ENCODE results near the gene DYNC1I1. TPM values are rescaled to one million over a fixed set of nuclear protein-coding genes. Genes with fewer than 3 reads are reported as not detected.

DYNC1I1 gene
- total RNA-seq, 4 donors from 2014 or later, result 1.4 to 10.7 (median 3.4) TPM

DNA sequence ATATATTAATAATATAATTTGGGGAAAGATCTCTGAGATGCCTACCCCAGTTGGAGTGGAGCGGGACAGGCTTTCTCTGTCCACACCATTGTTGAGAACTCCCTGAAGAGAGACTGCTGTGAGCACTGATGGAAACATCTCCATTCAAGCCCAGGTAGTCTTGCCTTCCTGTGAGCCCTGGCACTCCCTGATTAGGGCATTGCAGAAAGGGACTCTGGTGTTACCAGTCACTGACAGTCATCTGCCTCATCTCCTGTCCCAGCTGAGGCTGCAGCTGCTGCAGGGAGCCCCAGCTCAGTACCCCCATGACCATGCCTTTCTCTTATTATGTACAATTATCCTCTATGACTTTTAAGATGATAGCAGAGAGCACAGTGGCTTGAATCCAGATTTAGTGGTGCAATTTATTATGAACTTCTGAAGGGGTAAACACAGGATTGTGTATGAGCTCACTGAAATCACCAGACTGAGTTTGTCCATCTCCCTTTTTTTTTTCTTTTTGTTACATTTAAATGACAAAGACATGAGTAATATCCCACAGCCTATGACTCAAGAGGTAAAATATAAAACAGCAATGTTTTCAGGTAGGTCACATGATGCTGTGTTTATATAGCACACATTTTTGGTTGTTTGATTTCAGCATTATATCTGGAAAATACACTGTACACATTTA lies 312.7 kb downstream of the DYNC1I1 start:
- Histone ChIP-seq H3K27ac (no peak overlapping the region), H3K9me3 (no peaks in the 10 kb centered on the region), H3K27me3 (no peaks in the 10 kb centered on the region), H3K4me3 (no peak overlapping the region), H3K4me1 (no peaks in the 10 kb centered on the region), H3K36me3 (no peaks in the 10 kb centered on the region)
- DNase-seq, result no peak
- no peak for TF ChIP-seq POLR2A (IDR thresholded peaks at IDR 0.05)
- TF ChIP-seq, protein P1, sequence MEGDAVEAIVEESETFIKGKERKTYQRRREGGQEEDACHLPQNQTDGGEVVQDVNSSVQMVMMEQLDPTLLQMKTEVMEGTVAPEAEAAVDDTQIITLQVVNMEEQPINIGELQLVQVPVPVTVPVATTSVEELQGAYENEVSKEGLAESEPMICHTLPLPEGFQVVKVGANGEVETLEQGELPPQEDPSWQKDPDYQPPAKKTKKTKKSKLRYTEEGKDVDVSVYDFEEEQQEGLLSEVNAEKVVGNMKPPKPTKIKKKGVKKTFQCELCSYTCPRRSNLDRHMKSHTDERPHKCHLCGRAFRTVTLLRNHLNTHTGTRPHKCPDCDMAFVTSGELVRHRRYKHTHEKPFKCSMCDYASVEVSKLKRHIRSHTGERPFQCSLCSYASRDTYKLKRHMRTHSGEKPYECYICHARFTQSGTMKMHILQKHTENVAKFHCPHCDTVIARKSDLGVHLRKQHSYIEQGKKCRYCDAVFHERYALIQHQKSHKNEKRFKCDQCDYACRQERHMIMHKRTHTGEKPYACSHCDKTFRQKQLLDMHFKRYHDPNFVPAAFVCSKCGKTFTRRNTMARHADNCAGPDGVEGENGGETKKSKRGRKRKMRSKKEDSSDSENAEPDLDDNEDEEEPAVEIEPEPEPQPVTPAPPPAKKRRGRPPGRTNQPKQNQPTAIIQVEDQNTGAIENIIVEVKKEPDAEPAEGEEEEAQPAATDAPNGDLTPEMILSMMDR (IDR thresholded peaks at IDR 0.05), result no peak

DNA sequence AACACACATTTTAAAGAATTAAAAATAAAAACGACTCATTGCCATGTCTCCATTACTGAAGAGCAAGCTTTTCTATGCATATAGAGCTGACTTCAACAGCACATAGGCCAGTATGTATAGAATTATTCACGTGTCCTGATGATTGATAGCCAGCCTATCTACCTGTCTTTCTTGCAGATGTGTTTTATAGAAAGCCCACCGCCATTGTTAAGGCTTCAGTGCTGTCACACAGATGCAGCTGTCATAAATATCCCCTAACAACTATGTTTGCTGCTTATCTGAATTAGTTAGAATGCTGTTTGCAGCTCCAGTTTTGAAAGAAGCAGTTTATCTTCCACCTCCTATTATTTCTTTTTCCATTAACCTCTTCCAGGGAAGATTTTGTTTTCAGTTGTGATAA lies 313.6 kb downstream of the DYNC1I1 start:
- DNase-seq, result no peak
- H3K27ac ChIP-seq, result no peak overlapping the region
- TF ChIP-seq POLR2A (IDR thresholded peaks at IDR 0.05), result no peak
- TF ChIP-seq, protein P1 (IDR thresholded peaks at IDR 0.05), result no peak
- H3K27me3 ChIP-seq, result no peaks in the 10 kb centered on the region
- H3K9me3 ChIP-seq, result no peaks in the 10 kb centered on the region
- H3K36me3 ChIP-seq, result no peaks in the 10 kb centered on the region
- no peaks in the 10 kb centered on the region for H3K4me1 ChIP-seq
- H3K4me3 ChIP-seq, result no peak overlapping the region

DNA sequence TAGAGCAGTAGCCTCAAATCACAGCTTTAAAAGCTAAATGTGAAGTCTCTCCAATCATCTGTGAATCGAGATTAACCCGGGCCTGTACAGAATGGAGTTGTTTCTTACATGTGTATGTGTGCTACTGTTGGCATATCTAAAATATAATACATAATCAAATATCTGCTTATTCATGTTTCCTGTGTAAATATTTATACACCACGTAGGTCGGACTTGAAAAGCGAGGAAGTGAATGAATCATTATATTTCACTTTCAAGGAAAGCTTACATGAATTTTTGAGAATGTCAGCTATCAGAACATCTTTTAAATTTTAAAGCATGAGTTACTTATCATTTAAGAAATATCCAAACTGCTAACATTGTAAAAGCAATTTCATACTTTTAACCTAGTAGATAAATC lies 316.2 kb downstream of the DYNC1I1 start:
- Histone ChIP-seq H3K27me3 (no peaks in the 10 kb centered on the region), H3K4me3 (no peak overlapping the region), H3K9me3 (no peaks in the 10 kb centered on the region), H3K36me3 (no peaks in the 10 kb centered on the region), H3K27ac (no peak overlapping the region), H3K4me1 (no peaks in the 10 kb centered on the region)
- DNase-seq, result no peak
- no peak for TF ChIP-seq POLR2A (IDR thresholded peaks at IDR 0.05)
- TF ChIP-seq, protein P1 (IDR thresholded peaks at IDR 0.05), result no peak

DNA sequence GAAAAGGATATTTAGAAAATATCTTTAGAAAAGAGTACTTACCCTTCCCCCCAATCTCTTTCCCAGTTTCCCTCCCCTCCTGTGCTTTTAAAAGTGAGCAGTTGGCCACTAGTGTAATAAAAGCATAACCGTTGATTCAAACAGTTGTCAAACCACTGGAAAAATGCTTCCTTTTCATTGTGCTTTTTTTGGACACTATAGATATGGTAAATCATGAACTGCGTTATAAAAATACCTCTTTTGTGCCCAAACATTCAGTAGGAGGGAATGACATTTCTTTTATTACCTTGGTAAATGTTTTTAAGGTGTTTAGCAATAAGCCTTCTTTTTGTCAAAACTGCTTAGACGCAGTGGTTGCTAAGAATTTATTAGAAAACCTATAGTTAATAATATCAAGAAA lies 317.2 kb downstream of the DYNC1I1 start:
- Histone ChIP-seq H3K9me3 (no peaks in the 10 kb centered on the region), H3K4me3 (no peak overlapping the region), H3K36me3 (no peaks in the 10 kb centered on the region), H3K4me1 (no peaks in the 10 kb centered on the region), H3K27me3 (no peaks in the 10 kb centered on the region), H3K27ac (no peak overlapping the region)
- no peak for DNase-seq
- TF ChIP-seq, protein P1 (IDR thresholded peaks at IDR 0.05), result no peak

DNA sequence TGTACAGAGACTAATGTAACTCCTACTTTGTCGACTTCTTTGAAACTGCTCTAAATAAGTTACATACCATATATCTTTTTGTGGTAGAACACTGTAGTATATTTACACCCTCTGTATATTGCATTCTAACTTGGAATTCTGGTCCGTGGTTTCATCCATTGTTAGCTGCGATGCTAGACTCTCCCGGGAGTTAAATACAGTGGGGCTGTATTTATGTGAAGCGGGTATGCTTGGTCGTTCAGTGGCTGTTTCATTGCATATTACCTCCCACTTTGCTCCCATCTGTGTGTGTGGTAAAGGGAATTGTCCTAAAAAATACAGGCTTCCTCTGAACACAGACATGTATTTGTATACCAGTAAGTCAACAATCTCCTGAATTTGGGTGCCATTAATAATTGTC lies 318.4 kb downstream of the DYNC1I1 start:
- Histone ChIP-seq H3K9me3 (no peaks in the 10 kb centered on the region), H3K27me3 (no peaks in the 10 kb centered on the region), H3K27ac (no peak overlapping the region), H3K36me3 (no peaks in the 10 kb centered on the region), H3K4me3 (no peak overlapping the region), H3K4me1 (no peaks in the 10 kb centered on the region)
- TF ChIP-seq, protein P1 (IDR thresholded peaks at IDR 0.05), result no peak
- no peak for TF ChIP-seq POLR2A (IDR thresholded peaks at IDR 0.05)
- no peak for DNase-seq

DNA sequence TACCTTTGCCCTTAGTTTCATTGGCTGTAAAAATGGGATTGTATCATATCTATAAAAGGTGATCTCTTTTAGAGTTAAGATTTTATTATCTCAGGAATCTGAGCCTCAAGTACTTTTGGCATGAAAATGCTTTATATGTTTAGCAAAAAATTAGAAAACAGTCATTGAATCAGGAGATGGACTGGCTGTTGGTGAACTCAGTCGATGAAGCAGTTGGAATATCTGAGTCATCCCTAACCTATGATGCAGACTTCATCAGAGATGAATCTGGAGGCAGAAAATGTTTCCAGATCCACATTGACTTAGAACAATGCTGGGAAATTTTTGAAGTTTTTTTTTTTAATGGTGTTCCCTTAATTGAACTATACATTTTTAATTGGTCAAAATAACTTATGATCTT lies 321.1 kb downstream of the DYNC1I1 start:
- no peaks in the 10 kb centered on the region for H3K27me3 ChIP-seq
- H3K36me3 ChIP-seq, result no peaks in the 10 kb centered on the region
- no peak for DNase-seq
- no peak overlapping the region for H3K4me3 ChIP-seq
- no peaks in the 10 kb centered on the region for H3K9me3 ChIP-seq
- H3K27ac ChIP-seq, result no peak overlapping the region
- TF ChIP-seq, protein P1 (IDR thresholded peaks at IDR 0.05), result no peak
- no peak for TF ChIP-seq POLR2A (IDR thresholded peaks at IDR 0.05)
- no peaks in the 10 kb centered on the region for H3K4me1 ChIP-seq
